ENCODE results near the gene PHAX.
"Not testable (repeated sequence)": the region's sequence is repeated elsewhere in the genome, so short reads cannot be mapped to it uniquely, and the experiment has no call there.

Gene PHAX

GRCh38 chr5:126603402-126603991, 2.8 kb downstream of the PHAX start:
- no peak for DNase-seq (ENCODE audit: low read depth in 2 of 2)

GRCh38 chr5:126605525-126605924, 4.8 kb downstream of the PHAX start:
- DNase-seq (ENCODE audit: low read depth in 2 of 2): no peak

DNA sequence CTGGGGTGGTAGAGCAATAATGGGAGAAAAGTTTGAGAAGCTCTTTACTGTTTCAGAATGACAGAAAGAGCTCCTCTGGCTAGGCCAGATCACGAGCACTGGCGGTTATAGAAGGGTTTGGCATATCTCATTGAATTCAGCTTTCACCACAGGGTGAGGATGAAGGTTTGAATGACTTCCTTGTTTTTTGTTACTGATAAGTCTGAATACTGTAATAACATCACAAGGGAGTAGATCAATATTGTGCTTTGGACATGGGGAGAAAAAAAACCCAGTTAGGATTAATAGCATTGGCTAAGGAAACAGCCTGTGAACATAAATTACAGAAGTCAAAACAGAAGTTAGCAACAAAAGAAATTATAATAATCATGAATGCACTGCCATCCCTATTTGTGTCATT, 9.4 kb downstream of the PHAX start:
- no peak for DNase-seq (ENCODE audit: low read depth in 2 of 2)

GRCh38 chr5:126610616-126611015, 9.9 kb downstream of the PHAX start:
- DNase-seq (ENCODE audit: low read depth in 2 of 2): no peak

- DNase-seq (ENCODE audit: low read depth in 2 of 2): no peak
These were observed 13.3 kb downstream of the PHAX start for GRCh38 chr5:126613941-126614592.

GRCh38 chr5:126615286-126615685, 14.5 kb downstream of the PHAX start:
- DNase-seq (ENCODE audit: low read depth in 2 of 2): no peak

DNA sequence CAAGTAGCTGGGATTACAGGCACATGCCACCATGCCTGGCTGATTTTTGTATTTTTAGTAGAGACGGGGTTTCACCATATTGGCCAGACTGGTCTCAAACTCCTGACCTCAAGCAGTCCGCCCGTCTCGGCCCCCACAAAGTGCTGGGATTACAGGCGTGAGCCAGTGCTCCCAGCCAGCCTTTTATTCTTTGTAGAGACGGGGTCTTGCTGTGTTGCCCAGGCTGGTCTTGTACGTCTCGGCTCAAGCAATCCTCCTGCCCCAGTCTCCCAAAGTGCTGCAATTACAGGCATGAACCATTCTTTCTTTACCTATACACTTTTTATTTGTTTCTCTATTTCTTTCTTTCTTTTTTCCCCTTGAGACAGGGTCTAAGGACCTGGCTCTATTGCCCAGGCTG, 16.9 kb downstream of the PHAX start:
- DNase-seq (ENCODE audit: low read depth in 2 of 2): not testable (repeated sequence)

- no peak for DNase-seq (ENCODE audit: low read depth in 2 of 2)
These were observed 19.0 kb downstream of the PHAX start for GRCh38 chr5:126619781-126620180.

DNA sequence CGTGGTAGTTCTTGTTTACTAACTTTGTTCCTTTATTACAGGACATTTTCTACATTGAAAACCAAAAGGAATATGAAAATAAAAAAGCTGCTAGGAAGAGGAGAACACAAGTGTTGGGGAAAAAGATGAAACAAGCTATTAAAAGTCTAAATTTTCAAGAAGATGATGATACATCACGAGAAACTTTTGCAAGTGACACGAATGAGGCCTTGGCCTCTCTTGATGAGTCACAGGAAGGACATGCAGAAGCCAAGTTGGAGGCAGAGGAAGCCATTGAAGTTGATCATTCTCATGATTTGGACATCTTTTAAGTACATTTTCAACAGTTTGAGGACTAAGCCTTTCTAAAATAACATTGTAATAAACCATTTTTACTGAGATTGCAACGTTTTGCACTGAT, 23.8 kb downstream of the PHAX start:
- DNase-seq (ENCODE audit: low read depth in 2 of 2): no peak

DNA sequence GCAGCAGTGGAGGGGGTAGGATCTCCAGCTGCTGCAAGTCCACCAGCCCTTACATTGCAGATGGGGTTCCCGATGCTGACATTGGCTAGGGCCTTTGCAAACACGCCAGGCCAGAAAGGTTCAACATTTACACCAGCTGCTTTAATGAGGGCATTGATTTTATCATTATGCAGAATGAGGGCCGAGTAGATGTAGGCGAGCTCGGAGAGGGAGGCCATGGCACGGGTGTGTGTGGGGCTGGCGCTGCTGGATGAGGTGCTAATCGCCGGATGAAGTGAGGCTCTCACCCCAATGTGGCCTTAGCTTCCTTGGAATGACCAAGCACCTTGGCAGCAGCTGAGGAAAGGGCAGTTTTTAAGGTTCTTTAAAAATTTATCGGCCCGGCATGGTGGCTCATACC, 27.4 kb downstream of the PHAX start:
- no peak for DNase-seq (ENCODE audit: low read depth in 2 of 2)

DNA sequence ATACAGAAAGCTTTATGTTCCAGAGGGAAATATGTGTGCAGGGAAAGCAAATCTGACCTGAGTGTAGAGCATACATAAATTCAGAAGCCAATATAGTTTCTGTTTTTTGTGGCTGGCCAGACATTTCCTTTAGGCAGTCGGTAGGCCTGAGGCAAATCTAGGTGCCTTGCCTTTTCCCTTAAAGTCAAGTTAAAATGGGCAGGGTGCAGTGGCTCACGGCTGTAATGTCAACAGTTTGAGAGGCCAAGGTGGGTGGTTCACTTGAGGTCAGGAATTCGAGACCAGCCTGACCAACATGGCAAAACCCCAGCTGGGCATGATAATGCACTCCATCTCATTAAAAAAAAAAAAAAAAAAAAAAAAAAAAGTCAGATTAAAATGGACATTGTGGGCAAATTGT, 31.2 kb downstream of the PHAX start:
- DNase-seq (ENCODE audit: low read depth in 2 of 2): no peak

DNA sequence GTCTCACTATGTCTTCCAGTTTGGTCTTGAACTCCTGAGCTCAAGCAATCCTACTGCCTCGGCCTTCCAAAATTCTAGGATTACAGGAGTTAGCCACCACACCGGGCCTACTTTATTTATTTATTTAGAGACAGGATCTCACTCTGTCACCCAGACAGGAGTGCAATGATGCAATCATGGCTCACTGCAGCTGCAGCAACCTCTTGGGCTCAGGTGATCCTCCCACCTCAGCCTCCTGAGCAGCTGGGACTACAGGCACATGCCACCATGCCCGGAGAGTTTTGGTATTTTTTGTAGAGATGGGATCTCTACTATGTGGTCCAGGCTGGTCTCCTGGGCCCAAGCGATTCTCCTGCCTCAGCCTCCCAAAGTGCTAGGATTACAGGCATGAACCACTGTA, 32.8 kb downstream of the PHAX start:
- no peak for DNase-seq (ENCODE audit: low read depth in 2 of 2)

DNA sequence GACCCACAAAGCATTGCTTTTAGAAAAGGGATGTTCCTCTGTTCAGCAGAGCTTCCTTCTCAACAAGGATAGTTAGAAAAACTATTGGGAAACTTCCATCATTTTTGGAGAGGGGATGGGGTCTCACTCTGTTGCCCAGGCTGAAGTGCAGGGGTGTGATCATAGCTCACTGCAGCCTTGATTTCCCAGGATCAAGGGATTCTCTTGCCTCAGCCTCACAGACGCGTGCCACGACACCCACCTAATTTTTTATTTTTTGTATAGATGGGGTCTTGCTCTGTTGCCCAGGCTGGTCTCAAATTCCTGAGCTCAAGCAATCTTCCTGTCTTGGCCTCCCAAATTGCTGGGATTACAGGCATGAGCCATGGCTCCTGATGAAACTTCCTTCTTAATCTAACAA, 34.8 kb downstream of the PHAX start:
- no peak for DNase-seq (ENCODE audit: low read depth in 2 of 2)

DNA sequence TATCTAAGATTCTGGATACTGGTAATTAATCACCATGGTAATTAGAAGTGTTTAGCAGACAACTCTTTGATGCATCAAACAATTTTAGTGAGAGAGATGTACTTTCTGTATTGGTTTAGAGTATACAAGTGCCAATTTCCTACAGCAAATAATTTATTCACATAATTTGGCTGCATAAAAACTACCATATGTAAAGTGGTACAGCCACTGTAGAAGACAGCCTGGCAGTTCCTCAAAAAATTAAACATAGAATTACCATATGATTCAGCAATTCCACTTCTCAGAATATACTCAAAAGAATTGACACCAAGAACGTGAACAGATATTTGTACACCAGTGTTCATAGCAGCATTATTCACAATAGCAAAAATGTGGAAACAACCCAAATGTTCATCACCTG, 36.2 kb downstream of the PHAX start:
- DNase-seq (ENCODE audit: low read depth in 2 of 2): no peak

DNA sequence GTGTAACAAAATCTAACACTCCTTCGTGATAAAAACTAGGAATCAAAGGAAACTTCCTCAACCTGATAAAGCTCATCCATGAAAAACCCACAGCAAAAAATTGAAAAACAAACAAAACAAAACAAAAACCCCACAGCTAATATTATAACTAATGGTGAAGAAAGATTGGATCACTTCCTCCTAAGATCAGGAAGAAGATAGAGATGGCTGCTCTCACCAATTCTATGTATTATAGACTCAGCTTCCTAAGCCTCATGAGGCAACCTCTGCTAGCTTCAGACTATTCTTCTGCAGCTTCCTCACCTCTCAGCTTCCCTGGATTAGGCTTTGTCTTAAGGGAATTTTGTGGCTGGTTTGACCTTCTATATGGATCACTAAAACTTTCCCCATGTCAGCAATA, 40.1 kb downstream of the PHAX start:
- DNase-seq (ENCODE audit: low read depth in 2 of 2): no peak

- DNase-seq (ENCODE audit: low read depth in 2 of 2): no peak
These were observed 40.6 kb downstream of the PHAX start for GRCh38 chr5:126641387-126641786.

GRCh38 chr5:126645132-126645531, 44.4 kb downstream of the PHAX start:
- no peak for DNase-seq (ENCODE audit: low read depth in 2 of 2)

- DNase-seq (ENCODE audit: low read depth in 2 of 2): no peak
These were observed 46.3 kb downstream of the PHAX start for GRCh38 chr5:126647071-126647470.

DNA sequence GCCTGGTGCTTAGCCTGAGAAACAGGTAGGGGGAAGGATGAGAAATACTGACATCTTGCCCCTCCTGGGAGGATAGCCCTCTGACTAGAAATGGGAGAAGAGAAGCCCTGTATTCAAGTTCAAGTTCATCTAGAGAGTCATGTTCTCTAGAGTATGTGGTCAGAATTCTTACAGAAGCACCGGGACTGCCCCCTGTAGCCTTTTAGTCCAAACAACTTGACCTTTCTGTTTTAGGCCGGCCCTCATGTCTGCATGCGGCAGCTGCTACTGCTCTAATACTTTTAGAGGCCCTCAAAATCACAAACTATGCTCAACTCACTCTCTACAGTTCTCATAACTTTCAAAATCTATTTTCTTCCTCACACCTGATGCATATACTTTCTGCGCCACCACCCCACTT, 47.7 kb downstream of the PHAX start:
- DNase-seq (ENCODE audit: low read depth in 2 of 2): no peak

- not testable (repeated sequence) for DNase-seq (ENCODE audit: low read depth in 2 of 2)
These were observed 48.3 kb downstream of the PHAX start for GRCh38 chr5:126649057-126649456.

DNA sequence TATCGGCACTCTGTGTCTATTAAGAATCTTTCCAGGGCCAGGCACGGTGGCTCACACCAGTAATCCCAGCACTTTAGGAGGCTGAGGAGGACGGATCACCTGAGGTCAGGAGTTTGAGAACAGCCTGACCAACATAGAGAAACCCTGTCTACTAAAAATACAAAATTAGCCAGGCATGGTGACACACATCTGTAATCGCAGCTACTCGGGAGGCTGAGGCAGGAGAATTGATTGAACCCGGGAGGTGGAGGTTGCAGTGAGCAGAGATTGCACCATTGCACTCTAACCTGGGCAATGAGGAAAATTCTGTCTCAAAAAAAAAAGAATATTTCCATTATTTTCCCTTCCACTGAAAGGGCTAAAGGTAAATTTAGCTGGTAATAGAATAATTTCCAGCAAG, 49.0 kb downstream of the PHAX start:
- DNase-seq (ENCODE audit: low read depth in 2 of 2): not testable (repeated sequence)

DNA sequence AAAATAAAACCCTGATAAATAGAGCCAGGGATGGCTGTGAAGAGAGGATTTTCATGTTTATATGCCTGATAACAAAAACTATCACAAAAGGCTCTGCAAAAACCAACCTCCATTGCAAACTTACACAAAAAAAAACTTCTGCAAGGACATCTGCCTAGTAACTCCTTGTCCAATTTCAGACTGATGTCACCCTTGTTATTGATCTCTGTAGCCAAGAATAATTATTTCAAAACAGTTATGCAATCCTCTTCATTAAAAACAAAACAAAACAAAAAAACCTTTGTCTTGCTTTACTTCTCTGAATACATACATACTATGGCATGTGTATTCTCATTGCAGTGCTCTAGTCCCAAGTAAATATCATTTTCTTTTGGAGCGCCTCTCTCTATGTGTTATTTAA, 49.7 kb downstream of the PHAX start:
- DNase-seq (ENCODE audit: low read depth in 2 of 2): no peak

GRCh38 chr5:126651013-126651577, 50.3 kb downstream of the PHAX start:
- no peak for DNase-seq (ENCODE audit: low read depth in 2 of 2)
